Keratinocyte (primary cell): Measurements from ENCODE around the gene CACNA1H.

Experiments used
- EZH2 ChIP-seq: IDR thresholded peaks from one replicate; pipeline ENCODE4 v1.6.1; 2012; ENCODE audit warnings: inconsistent platforms, mild to moderate bottlenecking, low read length, moderate library complexity
- TF ChIP-seq, protein P1 (sequence below), 3 experiments: IDR thresholded peaks in 1 of 3; conservative IDR thresholded peaks in 1 of 3; optimal IDR thresholded peaks in 1 of 3; 2 replicates in 2 of 3; 3 replicates in 1 of 3; pipeline versions ENCODE3 to v1.5.1; 2011; ENCODE audit warnings: low read length in 3 of 3, mild to moderate bottlenecking in 3 of 3, moderate library complexity in 2 of 3, control low read depth in 1 of 3, inconsistent platforms in 1 of 3; ENCODE audit not compliant: insufficient read depth in 2 of 3; ENCODE audit errors: extremely low read depth in 1 of 3

DNA sequence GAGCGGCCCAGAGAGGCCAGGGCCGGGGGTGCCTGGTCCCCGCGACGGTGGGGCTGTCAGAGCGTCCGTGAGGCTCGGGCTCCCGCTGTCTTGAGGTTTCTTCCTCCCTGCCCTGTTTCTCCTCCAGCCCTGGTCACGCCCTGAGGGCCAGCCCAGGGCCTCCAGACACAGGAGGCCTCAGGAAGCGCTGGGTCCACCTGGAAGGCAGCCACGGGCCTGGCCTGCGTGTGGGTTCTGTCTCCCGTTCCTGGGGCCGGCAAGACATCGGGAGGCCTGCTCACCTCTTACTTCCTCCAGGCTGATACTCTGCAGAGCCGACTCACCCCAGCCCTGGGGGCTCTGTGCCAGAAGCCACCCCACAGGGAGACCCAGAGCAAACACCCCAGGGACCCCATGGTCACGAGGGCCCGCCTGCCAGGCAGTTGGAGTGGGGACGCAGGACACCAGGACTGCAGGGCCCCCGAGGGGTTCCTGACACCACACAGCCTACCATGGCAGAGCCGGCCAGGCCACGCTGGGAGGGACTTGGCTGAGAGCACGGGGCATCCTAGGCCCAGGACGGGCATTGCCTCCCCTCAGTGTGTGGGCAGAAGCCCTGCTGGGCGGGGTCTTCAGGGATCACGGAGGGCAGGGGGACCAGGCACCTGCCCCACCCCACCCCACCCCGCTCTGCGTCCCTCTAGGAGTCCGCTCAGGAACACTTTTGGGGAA is 18.9 kb upstream of the CACNA1H start:
- TF ChIP-seq, protein P1, sequence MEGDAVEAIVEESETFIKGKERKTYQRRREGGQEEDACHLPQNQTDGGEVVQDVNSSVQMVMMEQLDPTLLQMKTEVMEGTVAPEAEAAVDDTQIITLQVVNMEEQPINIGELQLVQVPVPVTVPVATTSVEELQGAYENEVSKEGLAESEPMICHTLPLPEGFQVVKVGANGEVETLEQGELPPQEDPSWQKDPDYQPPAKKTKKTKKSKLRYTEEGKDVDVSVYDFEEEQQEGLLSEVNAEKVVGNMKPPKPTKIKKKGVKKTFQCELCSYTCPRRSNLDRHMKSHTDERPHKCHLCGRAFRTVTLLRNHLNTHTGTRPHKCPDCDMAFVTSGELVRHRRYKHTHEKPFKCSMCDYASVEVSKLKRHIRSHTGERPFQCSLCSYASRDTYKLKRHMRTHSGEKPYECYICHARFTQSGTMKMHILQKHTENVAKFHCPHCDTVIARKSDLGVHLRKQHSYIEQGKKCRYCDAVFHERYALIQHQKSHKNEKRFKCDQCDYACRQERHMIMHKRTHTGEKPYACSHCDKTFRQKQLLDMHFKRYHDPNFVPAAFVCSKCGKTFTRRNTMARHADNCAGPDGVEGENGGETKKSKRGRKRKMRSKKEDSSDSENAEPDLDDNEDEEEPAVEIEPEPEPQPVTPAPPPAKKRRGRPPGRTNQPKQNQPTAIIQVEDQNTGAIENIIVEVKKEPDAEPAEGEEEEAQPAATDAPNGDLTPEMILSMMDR (optimal IDR thresholded peaks at IDR 0.05 in 1 of 3, IDR thresholded peaks at IDR 0.05 in 1 of 3, conservative IDR thresholded peaks at IDR 0.05 in 1 of 3; ENCODE audit: extremely low read depth in 1 of 3, insufficient read depth in 2 of 3, low read length in 3 of 3): no peak
- TF ChIP-seq EZH2: no peak
